Measurements from ENCODE around the gene PHACTR1. TPM values are rescaled to one million over a fixed set of nuclear protein-coding genes. Genes with fewer than 3 reads are reported as not detected.

The PHACTR1 gene
- total and polyA plus RNA-seq, 3 experiments from 2014 or later = 0.04 to 0.38 (median 0.04) TPM

- CTCF ChIA-PET = no interaction called here
Observed at GRCh38 chr6:13284646-13285045, 568.1 kb downstream of the PHACTR1 start.

GRCh38 chr6:13285705-13286104 lies 569.1 kb downstream of the PHACTR1 start:
- Mint-ChIP-seq H3K36me3 (peaks cover 19 to 29% (median 20%) of the 10 kb centered on the region in 3 donors), H3K4me1 (peaks cover 0 to 5% (median 0%) of the 10 kb centered on the region in 3 donors)

More at GRCh38 chr6:13284646-13285045, 568.1 kb downstream of the PHACTR1 start:
- no peaks in the 10 kb centered on the region for H3K36me3 ChIP-seq (ENCODE audit: insufficient read depth, low read length)
- H3K27me3 ChIP-seq (ENCODE audit: insufficient read depth, low read length, poor library complexity, severe bottlenecking) = no peaks in the 10 kb centered on the region
- peaks cover 0 to 10% (median 5%) of the 10 kb centered on the region in 5 donors for H3K9me3 Mint-ChIP-seq
- no peak overlapping the region for H3K27ac ChIP-seq (ENCODE audit: low read depth, low read length)
- H3K4me3 Mint-ChIP-seq = no peak overlapping the region
- DNase-seq = no peak
- H3K4me1 Mint-ChIP-seq = no peaks in the 10 kb centered on the region
- no peaks in the 10 kb centered on the region for H3K27me3 Mint-ChIP-seq
- peaks cover 14 to 21% (median 14%) of the 10 kb centered on the region in 3 donors for H3K36me3 Mint-ChIP-seq
- H3K4me3 ChIP-seq (ENCODE audit: low read length) = no peak overlapping the region
- no peak overlapping the region for H3K27ac Mint-ChIP-seq
- H3K9me3 ChIP-seq (ENCODE audit: low read length) = peaks cover 5% of the 10 kb centered on the region
- H3K4me1 ChIP-seq (ENCODE audit: insufficient read depth, low read length) = no peaks in the 10 kb centered on the region
- POLR2A ChIA-PET = no interaction called here

GRCh38 chr6:13286181-13286580 lies 569.6 kb downstream of the PHACTR1 start:
- Histone ChIP-seq H3K4me1 (ENCODE audit: insufficient read depth, low read length) (no peaks in the 10 kb centered on the region), H3K27ac (ENCODE audit: low read depth, low read length) (no peak overlapping the region), H3K27me3 (ENCODE audit: insufficient read depth, low read length, poor library complexity, severe bottlenecking) (no peaks in the 10 kb centered on the region), H3K36me3 (ENCODE audit: insufficient read depth, low read length) (no peaks in the 10 kb centered on the region), H3K9me3 (ENCODE audit: low read length) (peaks cover 5% of the 10 kb centered on the region), H3K4me3 (ENCODE audit: low read length) (no peak overlapping the region)
- peaks cover 0 to 5% (median 0%) of the 10 kb centered on the region in 3 donors for H3K4me1 Mint-ChIP-seq
- DNase-seq = no peak
- peaks cover 19 to 29% (median 20%) of the 10 kb centered on the region in 3 donors for H3K36me3 Mint-ChIP-seq
- H3K4me3 Mint-ChIP-seq = no peak overlapping the region
- CTCF ChIA-PET = no interaction called here
- POLR2A ChIA-PET = interaction anchor here (0.6 kb wide), 1 partner anchor 18 kb away, joined by 3 read pairs; no protein-coding TSS in a partner anchor
- H3K9me3 Mint-ChIP-seq = peaks cover 0 to 10% (median 5%) of the 10 kb centered on the region in 5 donors
- no peaks in the 10 kb centered on the region for H3K27me3 Mint-ChIP-seq
- H3K27ac Mint-ChIP-seq = peak overlapping the region in 1 of 8 donors; percentile 88

More at GRCh38 chr6:13285705-13286104, 569.1 kb downstream of the PHACTR1 start:
- H3K4me1 ChIP-seq (ENCODE audit: insufficient read depth, low read length) = no peaks in the 10 kb centered on the region
- ChIA-PET POLR2A (no interaction called here), CTCF (no interaction called here)
- Mint-ChIP-seq H3K27ac (peak overlapping the region in 1 of 8 donors; percentile 60), H3K27me3 (no peaks in the 10 kb centered on the region), H3K9me3 (peaks cover 0 to 10% (median 5%) of the 10 kb centered on the region in 5 donors), H3K4me3 (no peak overlapping the region)
- H3K36me3 ChIP-seq (ENCODE audit: insufficient read depth, low read length) = no peaks in the 10 kb centered on the region
- H3K4me3 ChIP-seq (ENCODE audit: low read length) = no peak overlapping the region
- DNase-seq = no peak
- H3K9me3 ChIP-seq (ENCODE audit: low read length) = peaks cover 5% of the 10 kb centered on the region
- no peaks in the 10 kb centered on the region for H3K27me3 ChIP-seq (ENCODE audit: insufficient read depth, low read length, poor library complexity, severe bottlenecking)
- H3K27ac ChIP-seq (ENCODE audit: low read depth, low read length) = no peak overlapping the region

GRCh38 chr6:13287104-13287503 lies 570.5 kb downstream of the PHACTR1 start:
- POLR2A ChIA-PET = no interaction called here
- Histone ChIP-seq H3K27me3 (ENCODE audit: insufficient read depth, low read length, poor library complexity, severe bottlenecking) (no peaks in the 10 kb centered on the region), H3K9me3 (ENCODE audit: low read length) (peaks cover 5% of the 10 kb centered on the region), H3K4me3 (ENCODE audit: low read length) (no peak overlapping the region), H3K27ac (ENCODE audit: low read depth, low read length) (no peak overlapping the region), H3K4me1 (ENCODE audit: insufficient read depth, low read length) (no peaks in the 10 kb centered on the region), H3K36me3 (ENCODE audit: insufficient read depth, low read length) (no peaks in the 10 kb centered on the region)
- no peak overlapping the region for H3K27ac Mint-ChIP-seq
- H3K27me3 Mint-ChIP-seq = no peaks in the 10 kb centered on the region
- CTCF ChIA-PET = no interaction called here
- DNase-seq = no peak
- H3K36me3 Mint-ChIP-seq = peaks cover 20 to 29% (median 24%) of the 10 kb centered on the region in 3 donors
- no peak overlapping the region for H3K4me3 Mint-ChIP-seq
- H3K9me3 Mint-ChIP-seq = peaks cover 0 to 10% (median 5%) of the 10 kb centered on the region in 5 donors
- peaks cover 0 to 5% (median 0%) of the 10 kb centered on the region in 3 donors for H3K4me1 Mint-ChIP-seq

- Histone ChIP-seq H3K27ac (ENCODE audit: low read depth, low read length) (no peak overlapping the region), H3K4me3 (ENCODE audit: low read length) (no peak overlapping the region), H3K4me1 (ENCODE audit: insufficient read depth, low read length) (no peaks in the 10 kb centered on the region), H3K9me3 (ENCODE audit: low read length) (peaks cover 5% of the 10 kb centered on the region), H3K27me3 (ENCODE audit: insufficient read depth, low read length, poor library complexity, severe bottlenecking) (no peaks in the 10 kb centered on the region), H3K36me3 (ENCODE audit: insufficient read depth, low read length) (no peaks in the 10 kb centered on the region)
- Mint-ChIP-seq H3K4me1 (peaks cover 0 to 5% (median 0%) of the 10 kb centered on the region in 3 donors), H3K36me3 (peaks cover 23 to 37% (median 29%) of the 10 kb centered on the region in 3 donors), H3K4me3 (no peak overlapping the region), H3K27me3 (no peaks in the 10 kb centered on the region), H3K27ac (peak overlapping the region in 1 of 8 donors; percentile 38), H3K9me3 (peaks cover 0 to 10% (median 5%) of the 10 kb centered on the region in 5 donors)
- CTCF ChIA-PET = no interaction called here
- no peak for DNase-seq
- POLR2A ChIA-PET = no interaction called here
Observed at GRCh38 chr6:13288481-13288880, 571.9 kb downstream of the PHACTR1 start.

GRCh38 chr6:13288969-13289391 lies 572.4 kb downstream of the PHACTR1 start:
- peaks cover 0 to 5% (median 0%) of the 10 kb centered on the region in 3 donors for H3K4me1 Mint-ChIP-seq
- Histone ChIP-seq H3K36me3 (ENCODE audit: insufficient read depth, low read length) (peaks cover 2% of the 10 kb centered on the region), H3K4me1 (ENCODE audit: insufficient read depth, low read length) (no peaks in the 10 kb centered on the region), H3K27me3 (ENCODE audit: insufficient read depth, low read length, poor library complexity, severe bottlenecking) (no peaks in the 10 kb centered on the region), H3K27ac (ENCODE audit: low read depth, low read length) (no peak overlapping the region), H3K9me3 (ENCODE audit: low read length) (peaks cover 5% of the 10 kb centered on the region), H3K4me3 (ENCODE audit: low read length) (no peak overlapping the region)
- CTCF ChIA-PET = no interaction called here
- H3K27ac Mint-ChIP-seq = no peak overlapping the region
- no peaks in the 10 kb centered on the region for H3K27me3 Mint-ChIP-seq
- POLR2A ChIA-PET = no interaction called here
- peaks cover 24 to 41% (median 31%) of the 10 kb centered on the region in 3 donors for H3K36me3 Mint-ChIP-seq
- peaks cover 0 to 10% (median 5%) of the 10 kb centered on the region in 5 donors for H3K9me3 Mint-ChIP-seq
- DNase-seq = no peak
- H3K4me3 Mint-ChIP-seq = no peak overlapping the region

GRCh38 chr6:13289789-13290318 lies 573.3 kb downstream of the PHACTR1 start:
- Histone ChIP-seq H3K27ac (ENCODE audit: low read depth, low read length) (no peak overlapping the region), H3K27me3 (ENCODE audit: insufficient read depth, low read length, poor library complexity, severe bottlenecking) (no peaks in the 10 kb centered on the region), H3K4me1 (ENCODE audit: insufficient read depth, low read length) (no peaks in the 10 kb centered on the region), H3K36me3 (ENCODE audit: insufficient read depth, low read length) (peaks cover 10% of the 10 kb centered on the region), H3K4me3 (ENCODE audit: low read length) (no peak overlapping the region), H3K9me3 (ENCODE audit: low read length) (peaks cover 5% of the 10 kb centered on the region)
- Mint-ChIP-seq H3K9me3 (peaks cover 0 to 10% (median 5%) of the 10 kb centered on the region in 5 donors), H3K4me1 (peaks cover 0 to 5% (median 0%) of the 10 kb centered on the region in 3 donors), H3K27ac (no peak overlapping the region), H3K4me3 (no peak overlapping the region), H3K27me3 (no peaks in the 10 kb centered on the region), H3K36me3 (peaks cover 31 to 50% (median 38%) of the 10 kb centered on the region in 3 donors)
- POLR2A ChIA-PET = no interaction called here
- DNase-seq = no peak
- CTCF ChIA-PET = no interaction called here

GRCh38 chr6:13290335-13290734 lies 573.8 kb downstream of the PHACTR1 start:
- ChIA-PET POLR2A (no interaction called here), CTCF (no interaction called here)
- Histone ChIP-seq H3K4me3 (ENCODE audit: low read length) (no peak overlapping the region), H3K9me3 (ENCODE audit: low read length) (peaks cover 5% of the 10 kb centered on the region), H3K36me3 (ENCODE audit: insufficient read depth, low read length) (peaks cover 11% of the 10 kb centered on the region), H3K27ac (ENCODE audit: low read depth, low read length) (no peak overlapping the region), H3K27me3 (ENCODE audit: insufficient read depth, low read length, poor library complexity, severe bottlenecking) (no peaks in the 10 kb centered on the region), H3K4me1 (ENCODE audit: insufficient read depth, low read length) (no peaks in the 10 kb centered on the region)
- H3K4me1 Mint-ChIP-seq = peaks cover 0 to 5% (median 0%) of the 10 kb centered on the region in 3 donors
- H3K9me3 Mint-ChIP-seq = peaks cover 0 to 10% (median 5%) of the 10 kb centered on the region in 5 donors
- no peak for DNase-seq
- H3K36me3 Mint-ChIP-seq = peaks cover 35 to 55% (median 42%) of the 10 kb centered on the region in 3 donors
- H3K4me3 Mint-ChIP-seq = no peak overlapping the region
- H3K27me3 Mint-ChIP-seq = no peaks in the 10 kb centered on the region
- peak overlapping the region in 1 of 8 donors; percentile 65 for H3K27ac Mint-ChIP-seq

Data from CD8-positive, alpha-beta memory T cell (primary cell).